Adrenal gland (tissue), 12 donors: ENCODE results near the gene CTNND2. TPM values are rescaled to one million over a fixed set of nuclear protein-coding genes. Genes with fewer than 3 reads are reported as not detected.

Experiments
- DNase-seq, 7 donors: peaks; one replicate each; pipeline ENCODE4 v3.0.0-alpha.2; 2019 to 2020
- H3K27ac ChIP-seq, 5 donors: fragments of 200-600 bp; sonication (generic) in 4 of 5; 1 replicate in 3 of 5; 2 replicates in 2 of 5; pipeline versions ENCODE4 v1.5.1 to v1.8.0; 2016 to 2020; ENCODE audit warnings: mild to moderate bottlenecking in 1 of 5
- H3K27me3 ChIP-seq: fragments of 200-600 bp; 2 replicates; pipeline ENCODE4 v1.8.0; 2021
- H3K36me3 ChIP-seq, 2 donors: fragments of 200-600 bp; replicated peaks in 1 of 2; 1 replicate in 1 of 2; 2 replicates in 1 of 2; pipeline versions ENCODE4 v1.5.1 to v1.8.0; 2018 to 2022
- H3K4me1 ChIP-seq, 2 donors: fragments of 200-600 bp; replicated peaks in 1 of 2; 1 replicate in 1 of 2; 2 replicates in 1 of 2; pipeline versions ENCODE4 v1.5.1 to v1.8.0; 2018 to 2021
- H3K4me3 ChIP-seq, 4 donors: fragments of 200-600 bp; sonication (generic) in 3 of 4; one replicate each; pipeline ENCODE4 v1.5.1; 2016 to 2018
- H3K9me3 ChIP-seq, 3 donors: fragments of 200-600 bp; sonication (generic) in 1 of 3; replicated peaks in 1 of 3; 1 replicate in 2 of 3; 2 replicates in 1 of 3; pipeline versions ENCODE4 v1.5.1 to v1.8.0; 2016 to 2021
- CTCF ChIP-seq, 6 experiments: fragments of 450-650 bp in 4 of 6; fragments of 200-600 bp in 2 of 6; sonication (generic) in 1 of 6; IDR thresholded peaks; 1 replicate in 5 of 6; 2 replicates in 1 of 6; pipeline versions ENCODE4 v1.5.1 to v1.8.0; 2016 to 2021; ENCODE audit warnings: antibody characterized with exemption in 6 of 6, mild to moderate bottlenecking in 2 of 6, moderate library complexity in 1 of 6
- POLR2A ChIP-seq, 2 donors: fragments of 450-650 bp; IDR thresholded peaks; one replicate each; pipeline ENCODE4 v1.6.1; 2017; ENCODE audit warnings: antibody characterized with exemption in 2 of 2, mild to moderate bottlenecking in 2 of 2, moderate library complexity in 1 of 2
- WGBS, 4 donors: extraction: QIAGEN DNeasy Blood & Tissue Kit in 2 of 4; methylation state at CpG; one replicate each; pipeline versions ENCODE4 v1.1.5 to v1.1.7; 2013 to 2017; 5-methylcytosine and 5-hydroxymethylcytosine counted together
- intact Hi-C, 2 donors: fragments of 100-400 bp; cut with DNase I; formaldehyde crosslinking; loops; one replicate each; pipeline versions ENCODE4 v1.14.1 to v1.15.0; 2022 to 2023
- polyA plus RNA-seq, 3 donors: library from polyadenylated mRNA; stranded (reverse); fragments of 200-250 nt in 2 of 3; fragments of 350-450 nt in 1 of 3; fragmentation: Illumina TruSeq in 1 of 3; extraction: RNeasy Lipid Tissue Mini Kit (QIAGEN cat#74804) in 1 of 3; gene quantifications; one replicate each; pipeline ENCODE4 v1.2.3, GENCODE V29; 2013 to 2014
- total RNA-seq, 9 donors: library from RNA; depleted of rRNA in 4 of 9; stranded (reverse); fragments of >200 nt in 4 of 9; fragments of 120-200 nt in 1 of 9; fragmentation: NEBNext Ultra II Directional in 1 of 9; extraction: Animal tissue kit (Norgen Biotek cat#: 25700) in 1 of 9; gene quantifications; one replicate each; pipeline versions ENCODE4 v1.1.0 to v1.2.4, GENCODE V29; 2013 to 2023
- donor health status: healthy with polysubstance abuse.
- donor health status: Bipolar disorder and iron deficiency.
- donor health status: DM: yes; HTN: yes; CAD: no.
- donor health status: DM: no; HTN: no; CAD: no.
- donor health status: DM: no; HTN: no; CAD: no.
- donor health status: DM: yes; HTN: yes; CAD: no.

The CTNND2 gene
- total and polyA plus RNA-seq, 12 donors, result 0.34 to 4.2 (median 1.1) TPM; not detected in 1

GRCh38 chr5:11143456-11144267, 760.6 kb downstream of the CTNND2 start:
- no peak for TF ChIP-seq POLR2A (IDR thresholded peaks at IDR 0.05)
- TF ChIP-seq CTCF (IDR thresholded peaks at IDR 0.05), result no peak
- 54 to 85% (median 69%) methylated on average over 2 to 3 of the region's 3 CpGs for WGBS, 4 donors
- no peak for DNase-seq
- Histone ChIP-seq H3K9me3 (no peaks in the 10 kb centered on the region), H3K4me1 (no peaks in the 10 kb centered on the region), H3K27ac (no peak overlapping the region), H3K27me3 (no peaks in the 10 kb centered on the region), H3K4me3 (no peak overlapping the region), H3K36me3 (no peaks in the 10 kb centered on the region)
- intact Hi-C loops, result no loop called here

DNA sequence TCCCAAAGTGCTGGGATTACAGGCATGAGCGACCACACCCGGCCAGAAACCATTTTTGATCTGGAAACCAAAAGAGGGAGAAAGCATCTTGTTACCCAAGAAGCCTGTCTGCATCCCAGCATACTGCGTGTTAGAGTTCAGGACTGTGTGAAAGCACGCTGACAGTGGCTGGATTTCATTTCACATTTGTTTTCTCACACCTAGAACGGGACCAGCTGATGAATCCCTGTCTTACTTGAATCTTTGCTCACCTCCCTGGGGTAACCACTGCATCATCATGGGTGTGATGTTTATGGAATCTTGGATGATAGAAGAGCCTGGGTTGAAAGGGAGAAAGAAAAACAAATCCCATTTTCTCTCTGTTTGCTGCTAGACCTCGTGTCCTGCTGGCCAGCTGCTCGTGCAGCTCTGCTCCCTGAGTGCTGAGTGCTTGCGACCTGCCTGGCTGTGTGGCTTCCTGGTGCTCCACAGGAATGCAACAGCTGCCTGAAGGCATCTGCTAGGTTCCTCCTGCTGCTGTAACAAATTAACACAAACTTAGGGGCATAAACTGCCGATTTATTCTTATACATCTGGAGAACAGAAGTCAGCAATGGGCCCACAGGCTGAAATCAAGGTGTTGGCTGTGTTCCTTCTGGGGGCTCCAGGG, 764.9 kb downstream of the CTNND2 start:
- Histone ChIP-seq H3K9me3 (no peaks in the 10 kb centered on the region), H3K4me1 (no peaks in the 10 kb centered on the region), H3K4me3 (no peak overlapping the region), H3K36me3 (no peaks in the 10 kb centered on the region), H3K27ac (no peak overlapping the region), H3K27me3 (no peaks in the 10 kb centered on the region)
- TF ChIP-seq CTCF (IDR thresholded peaks at IDR 0.05) (no peak), POLR2A (IDR thresholded peaks at IDR 0.05) (no peak)
- intact Hi-C loops, result no loop called here
- DNase-seq, result no peak
- 55 to 71% (median 62%) methylated on average over 9 of the region's 9 CpGs for WGBS, 4 donors

GRCh38 chr5:11130131-11130530, 774.1 kb downstream of the CTNND2 start:
- Histone ChIP-seq H3K4me1 (no peaks in the 10 kb centered on the region), H3K4me3 (no peak overlapping the region), H3K27ac (no peak overlapping the region), H3K9me3 (no peaks in the 10 kb centered on the region), H3K27me3 (no peaks in the 10 kb centered on the region), H3K36me3 (no peaks in the 10 kb centered on the region)
- no peak for DNase-seq
- 76 to 86% (median 82%) methylated on average over 10 of the region's 10 CpGs for WGBS, 4 donors
- TF ChIP-seq CTCF (IDR thresholded peaks at IDR 0.05) (no peak), POLR2A (IDR thresholded peaks at IDR 0.05) (no peak)
- intact Hi-C loops, result no loop called here

- DNase-seq, result no peak
- Histone ChIP-seq H3K9me3 (no peaks in the 10 kb centered on the region), H3K27ac (no peak overlapping the region), H3K36me3 (no peaks in the 10 kb centered on the region), H3K4me1 (no peaks in the 10 kb centered on the region), H3K4me3 (no peak overlapping the region), H3K27me3 (no peaks in the 10 kb centered on the region)
- intact Hi-C loops, result no loop called here
- 72 to 84% (median 77%) methylated on average over 2 of the region's 2 CpGs for WGBS, 4 donors
- TF ChIP-seq POLR2A (IDR thresholded peaks at IDR 0.05) (no peak), CTCF (IDR thresholded peaks at IDR 0.05) (no peak)
These were observed 776.2 kb downstream of the CTNND2 start for GRCh38 chr5:11128021-11128420.
